SK-N-SH treated with all-trans-retinoic acid at 6 μM for 48 hours (cell line): ENCODE results near the gene STT3B.

Experiments used
- ATAC-seq: fragments of 200-7000 bp; cut with Tn5 transposase; 3 replicates; pipeline ENCODE4 v1.9.1; 2020; ENCODE audit warnings: mild to moderate bottlenecking, moderate library complexity
- BACH2 ChIP-seq: fragments of 250-450 bp; sonication (Bioruptor Pico); IDR thresholded peaks from 2 replicates; pipeline ENCODE4 v1.9.0; 2021; ENCODE audit warnings: mild to moderate bottlenecking, borderline replicate concordance
- CREB5 ChIP-seq: fragments of 250-450 bp; sonication (Bioruptor Pico); IDR thresholded peaks from 2 replicates; pipeline ENCODE4 v1.5.1; 2020; ENCODE audit warnings: low read depth, mild to moderate bottlenecking, moderate library complexity
- CSDC2 ChIP-seq: fragments of 250-450 bp; sonication (Bioruptor Pico); IDR thresholded peaks from 2 replicates; pipeline ENCODE4 v1.5.0; 2020; ENCODE audit warnings: mild to moderate bottlenecking, moderate library complexity
- CSRNP3 ChIP-seq: fragments of 250-450 bp; sonication (Bioruptor Pico); IDR thresholded peaks from 2 replicates; pipeline ENCODE4 v1.5.1; 2021; ENCODE audit warnings: mild to moderate bottlenecking, moderate library complexity
- ESRRG ChIP-seq: fragments of 250-450 bp; sonication (Bioruptor Pico); IDR thresholded peaks from 2 replicates; pipeline ENCODE4 v1.6.1; 2021; ENCODE audit warnings: mild to moderate bottlenecking
- ISL1 ChIP-seq: fragments of 250-450 bp; sonication (Bioruptor Pico); IDR thresholded peaks from 2 replicates; pipeline ENCODE4 v2.1.2; 2022; ENCODE audit warnings: mild to moderate bottlenecking, moderate library complexity
- OSR1 ChIP-seq: fragments of 250-450 bp; sonication (Bioruptor Pico); IDR thresholded peaks from 2 replicates; pipeline ENCODE4 v1.8.0; 2022; ENCODE audit warnings: moderate library complexity, mild to moderate bottlenecking, inconsistent platforms
- PATZ1 ChIP-seq: fragments of 250-450 bp; sonication (Bioruptor Pico); IDR thresholded peaks from 2 replicates; pipeline ENCODE4 v1.8.0; 2020; ENCODE audit warnings: mild to moderate bottlenecking, moderate library complexity, borderline replicate concordance
- PPARA ChIP-seq: fragments of 250-450 bp; sonication (Bioruptor Pico); IDR thresholded peaks from 2 replicates; pipeline ENCODE4 v1.5.0; 2020; ENCODE audit warnings: mild to moderate bottlenecking, borderline replicate concordance
- RARB ChIP-seq: fragments of 250-450 bp; sonication (Bioruptor Pico); IDR thresholded peaks from 2 replicates; pipeline ENCODE4 v1.8.0; 2021; ENCODE audit warnings: mild to moderate bottlenecking, moderate library complexity
- TCF4 ChIP-seq: fragments of 250-450 bp; sonication (Bioruptor Pico); IDR thresholded peaks from 2 replicates; pipeline ENCODE4 v1.8.0; 2021; ENCODE audit warnings: mild to moderate bottlenecking, moderate library complexity, borderline replicate concordance
- TOX ChIP-seq: fragments of 250-450 bp; sonication (Bioruptor Pico); IDR thresholded peaks from 2 replicates; pipeline ENCODE4 v1.8.0; 2021; ENCODE audit warnings: mild to moderate bottlenecking, moderate library complexity, borderline replicate concordance
- TSHZ2 ChIP-seq: fragments of 250-450 bp; sonication (Bioruptor Pico); IDR thresholded peaks from 2 replicates; pipeline ENCODE4 v1.5.0; 2020; ENCODE audit warnings: mild to moderate bottlenecking, moderate library complexity
- ZC3H10 ChIP-seq: fragments of 250-450 bp; sonication (Bioruptor Pico); IDR thresholded peaks from 2 replicates; pipeline ENCODE4 v1.5.1; 2021; ENCODE audit warnings: mild to moderate bottlenecking, moderate library complexity
- ZFP3 ChIP-seq: fragments of 250-450 bp; sonication (Bioruptor Pico); IDR thresholded peaks from 2 replicates; pipeline ENCODE4 v1.5.0; 2020; ENCODE audit warnings: mild to moderate bottlenecking, moderate library complexity
- ZFP30 ChIP-seq: fragments of 450-650 bp; formaldehyde crosslinking; IDR thresholded peaks from 2 replicates; pipeline ENCODE4 v1.5.0; 2022; ENCODE audit warnings: mild to moderate bottlenecking, moderate library complexity
- ZNF565 ChIP-seq: fragments of 450-650 bp; formaldehyde crosslinking; conservative IDR thresholded peaks from 2 replicates; pipeline ENCODE4 v1.5.0; 2020; ENCODE audit warnings: low read depth, mild to moderate bottlenecking, moderate library complexity
- ZNF70 ChIP-seq: fragments of 450-650 bp; formaldehyde crosslinking; IDR thresholded peaks from 2 replicates; pipeline ENCODE4 v1.5.0; 2020; ENCODE audit warnings: mild to moderate bottlenecking, moderate library complexity
- ZNF8 ChIP-seq: fragments of 450-650 bp; formaldehyde crosslinking; IDR thresholded peaks from 2 replicates; pipeline ENCODE4 v1.5.0; 2020; ENCODE audit warnings: mild to moderate bottlenecking, moderate library complexity

The STT3B gene

GRCh38 chr3:31577232-31577631, 44.5 kb downstream of the STT3B start:
- TF ChIP-seq ZNF70 (CRISPR knock-in tag) (no peak), PPARA (CRISPR knock-in tag) (no peak), RARB (CRISPR knock-in tag) (no peak), ESRRG (no peak), PATZ1 (CRISPR knock-in tag) (no peak), ZFP30 (CRISPR knock-in tag) (no peak), ZNF565 (CRISPR knock-in tag) (no peak), CSDC2 (CRISPR knock-in tag) (no peak), CREB5 (no peak), ZFP3 (CRISPR knock-in tag) (no peak), BACH2 (CRISPR knock-in tag) (no peak)
- ATAC-seq, result no peak

- no peak for ATAC-seq
- TF ChIP-seq ZNF8 (CRISPR knock-in tag) (no peak), ISL1 (no peak), BACH2 (CRISPR knock-in tag) (no peak), TSHZ2 (CRISPR knock-in tag) (no peak), CSDC2 (CRISPR knock-in tag) (no peak), TCF4 (CRISPR knock-in tag) (no peak)
Measured at GRCh38 chr3:31579828-31580227, 47.1 kb downstream of the STT3B start.

GRCh38 chr3:31580645-31581044, 47.9 kb downstream of the STT3B start:
- no peak for ATAC-seq
- TF ChIP-seq TCF4 (CRISPR knock-in tag), result no peak
- no peak for TF ChIP-seq ZNF70 (CRISPR knock-in tag)
- TF ChIP-seq CREB5, result no peak

- no peak for TF ChIP-seq PPARA (CRISPR knock-in tag)
- TF ChIP-seq ESRRG, result no peak
- TF ChIP-seq TOX (CRISPR knock-in tag), result no peak
- no peak for TF ChIP-seq ISL1
- no peak for TF ChIP-seq CSRNP3 (CRISPR knock-in tag)
- no peak for TF ChIP-seq ZNF70 (CRISPR knock-in tag)
- TF ChIP-seq CSDC2 (CRISPR knock-in tag), result no peak
- no peak for TF ChIP-seq BACH2 (CRISPR knock-in tag)
- no peak for TF ChIP-seq OSR1 (CRISPR knock-in tag)
- TF ChIP-seq ZNF8 (CRISPR knock-in tag), result no peak
- TF ChIP-seq ZC3H10 (CRISPR knock-in tag), result no peak
- TF ChIP-seq, all 23 proteins: peak for 0
- no peak for ATAC-seq
Measured at GRCh38 chr3:31581660-31582059, 48.9 kb downstream of the STT3B start.
